Measurements from ENCODE around the gene CEP104.

DNA sequence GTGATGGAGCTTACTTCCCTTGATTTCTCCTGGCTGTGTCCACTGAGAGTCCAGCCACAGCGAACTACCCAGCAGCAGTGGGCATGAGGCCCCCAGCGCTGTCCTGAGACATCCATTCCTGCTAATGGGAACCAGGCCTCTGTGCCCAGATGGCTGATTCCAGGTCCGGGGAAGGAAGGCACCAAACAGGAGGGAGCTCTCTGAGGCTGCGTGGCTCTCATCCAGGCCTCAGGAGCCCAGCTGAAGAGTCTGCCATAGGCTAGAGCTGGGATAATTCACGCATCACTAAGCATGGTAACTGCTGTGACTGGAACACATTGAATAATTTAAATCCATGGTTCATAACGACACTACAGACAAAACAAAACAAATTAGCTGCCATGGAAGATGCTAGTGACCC lies 36.0 kb downstream of the CEP104 start:
- no peak for TF ChIP-seq POLR2A (IDR thresholded peaks at IDR 0.05)
- TF ChIP-seq, protein P1, sequence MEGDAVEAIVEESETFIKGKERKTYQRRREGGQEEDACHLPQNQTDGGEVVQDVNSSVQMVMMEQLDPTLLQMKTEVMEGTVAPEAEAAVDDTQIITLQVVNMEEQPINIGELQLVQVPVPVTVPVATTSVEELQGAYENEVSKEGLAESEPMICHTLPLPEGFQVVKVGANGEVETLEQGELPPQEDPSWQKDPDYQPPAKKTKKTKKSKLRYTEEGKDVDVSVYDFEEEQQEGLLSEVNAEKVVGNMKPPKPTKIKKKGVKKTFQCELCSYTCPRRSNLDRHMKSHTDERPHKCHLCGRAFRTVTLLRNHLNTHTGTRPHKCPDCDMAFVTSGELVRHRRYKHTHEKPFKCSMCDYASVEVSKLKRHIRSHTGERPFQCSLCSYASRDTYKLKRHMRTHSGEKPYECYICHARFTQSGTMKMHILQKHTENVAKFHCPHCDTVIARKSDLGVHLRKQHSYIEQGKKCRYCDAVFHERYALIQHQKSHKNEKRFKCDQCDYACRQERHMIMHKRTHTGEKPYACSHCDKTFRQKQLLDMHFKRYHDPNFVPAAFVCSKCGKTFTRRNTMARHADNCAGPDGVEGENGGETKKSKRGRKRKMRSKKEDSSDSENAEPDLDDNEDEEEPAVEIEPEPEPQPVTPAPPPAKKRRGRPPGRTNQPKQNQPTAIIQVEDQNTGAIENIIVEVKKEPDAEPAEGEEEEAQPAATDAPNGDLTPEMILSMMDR (IDR thresholded peaks at IDR 0.05) = no peak
- no peak for TF ChIP-seq POLR2AphosphoS5 (IDR thresholded peaks at IDR 0.05)

Data from suprapubic skin (tissue), 4 donors.